ACHN (cell line): ENCODE data around the gene ADCY6.

Source experiments
- DNase-seq: peaks from one replicate; pipeline ENCODE4 v3.0.0-alpha.2; 2015
- in situ Hi-C: cut with HindIII; loops from 2 replicates; pipeline ENCODE4 v1.10.0; 2017; ENCODE audit warnings: low sequenced_read_pairs, low pct_ligation_motif_present, low pct_unique_long_range_greater_than_20kb

The ADCY6 gene

GRCh38 chr12:48793696-48794095, 4.8 kb upstream of the ADCY6 start:
- in situ Hi-C loops, result no loop called here
- no peak for DNase-seq

DNA sequence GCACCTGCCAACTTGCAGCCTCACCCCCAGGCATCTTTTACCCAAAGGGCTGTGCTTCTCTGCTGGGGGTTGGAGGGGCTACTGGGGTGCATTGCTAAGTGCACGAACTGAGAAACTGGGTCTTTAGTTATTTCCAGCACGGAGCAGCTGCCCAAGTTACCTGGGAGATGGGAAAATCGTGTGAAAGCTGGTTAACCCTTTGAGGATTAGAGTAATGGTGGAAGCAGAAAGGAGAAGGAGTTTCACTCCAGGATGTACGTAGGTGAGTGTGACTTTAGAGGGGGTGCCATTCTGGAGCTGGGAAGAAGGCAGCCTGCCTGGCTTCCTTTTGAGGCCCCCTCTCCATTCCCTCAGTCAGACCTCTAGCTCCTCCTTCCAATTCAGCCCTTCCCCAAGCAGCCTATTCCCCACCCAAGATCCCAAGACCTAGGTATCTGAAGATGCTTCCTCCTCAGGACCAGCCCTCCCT, 1.0 kb upstream of the ADCY6 start:
- in situ Hi-C loops, result no loop called here
- DNase-seq, result no peak

DNA sequence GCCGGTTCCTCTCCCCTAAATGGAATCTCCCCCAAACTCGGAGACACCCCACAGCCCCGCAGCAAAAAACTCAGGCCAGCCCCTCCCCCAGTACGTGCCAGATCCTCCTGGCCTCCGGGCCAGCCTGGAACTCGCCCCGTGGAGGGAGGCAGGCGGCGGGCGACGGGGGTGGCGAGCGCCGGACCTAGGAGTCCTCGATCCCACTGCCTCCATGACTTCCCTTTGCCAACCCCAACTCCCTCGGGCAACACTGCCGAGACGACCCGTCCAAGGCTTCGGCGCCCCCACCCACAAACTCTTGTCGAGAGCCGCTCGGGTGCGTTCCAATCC, 400 bp downstream of the ADCY6 start:
- in situ Hi-C loops, result no loop called here
- peak; percentile 20 for DNase-seq

DNA sequence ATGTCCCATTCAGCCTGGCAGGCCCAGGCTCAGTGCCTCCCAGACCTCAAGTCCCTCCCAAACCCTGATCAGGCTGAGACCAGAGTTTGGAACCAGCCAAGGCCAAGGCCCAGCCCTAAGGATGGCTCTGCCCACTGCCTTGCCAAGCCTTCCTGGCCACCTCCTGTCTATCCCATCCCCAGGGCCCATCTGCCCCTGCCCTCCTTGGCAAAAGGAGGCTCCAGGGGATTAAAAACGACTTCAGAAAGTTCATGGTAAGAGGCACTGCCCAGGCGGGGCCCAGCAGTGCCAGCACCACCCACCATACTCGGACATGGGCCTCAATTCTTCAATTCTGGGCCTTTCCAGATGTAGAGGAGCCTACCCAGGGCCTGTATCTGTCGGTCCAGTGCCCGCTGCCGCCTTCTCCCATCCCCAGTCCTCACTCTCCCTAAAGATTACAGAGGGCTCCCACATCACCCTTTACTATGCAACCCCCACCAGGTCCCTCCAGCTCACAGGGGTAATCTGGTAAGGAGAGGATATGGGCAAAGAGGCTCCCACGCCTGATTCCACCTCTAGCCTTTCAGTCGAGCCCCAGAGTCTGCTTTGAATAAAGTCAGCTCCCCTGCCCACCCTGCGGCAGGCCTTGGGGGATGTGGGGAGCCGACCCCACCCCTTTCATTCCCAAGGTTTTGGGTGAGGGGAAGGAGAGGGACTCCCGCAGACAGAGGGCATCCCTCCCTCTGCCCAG, 932 bp downstream of the ADCY6 start:
- peak; percentile 21 for DNase-seq
- in situ Hi-C loops, result no loop called here

- DNase-seq, result no peak
- in situ Hi-C loops, result no loop called here
Observed at GRCh38 chr12:48786591-48787544, 2.0 kb downstream of the ADCY6 start.

DNA sequence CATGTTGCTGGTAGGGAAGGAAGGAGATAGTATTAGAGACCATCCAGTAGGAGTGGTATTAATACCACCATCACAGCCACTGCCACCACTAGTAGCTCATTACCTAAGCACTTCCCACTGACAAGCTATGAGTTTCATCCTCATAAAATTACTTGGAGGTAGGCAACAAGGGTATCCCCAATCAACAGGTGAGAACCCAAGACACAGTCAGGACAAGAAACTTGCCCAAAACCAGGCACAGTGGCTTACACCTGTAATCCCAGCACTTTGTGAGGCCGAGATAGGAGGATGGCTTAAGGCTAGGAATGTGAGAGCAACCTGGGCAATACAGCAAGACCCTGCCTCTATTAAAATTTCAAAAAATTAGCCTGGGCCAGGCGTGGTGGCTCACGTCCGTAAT, 5.5 kb downstream of the ADCY6 start:
- in situ Hi-C loops, result no loop called here

DNA sequence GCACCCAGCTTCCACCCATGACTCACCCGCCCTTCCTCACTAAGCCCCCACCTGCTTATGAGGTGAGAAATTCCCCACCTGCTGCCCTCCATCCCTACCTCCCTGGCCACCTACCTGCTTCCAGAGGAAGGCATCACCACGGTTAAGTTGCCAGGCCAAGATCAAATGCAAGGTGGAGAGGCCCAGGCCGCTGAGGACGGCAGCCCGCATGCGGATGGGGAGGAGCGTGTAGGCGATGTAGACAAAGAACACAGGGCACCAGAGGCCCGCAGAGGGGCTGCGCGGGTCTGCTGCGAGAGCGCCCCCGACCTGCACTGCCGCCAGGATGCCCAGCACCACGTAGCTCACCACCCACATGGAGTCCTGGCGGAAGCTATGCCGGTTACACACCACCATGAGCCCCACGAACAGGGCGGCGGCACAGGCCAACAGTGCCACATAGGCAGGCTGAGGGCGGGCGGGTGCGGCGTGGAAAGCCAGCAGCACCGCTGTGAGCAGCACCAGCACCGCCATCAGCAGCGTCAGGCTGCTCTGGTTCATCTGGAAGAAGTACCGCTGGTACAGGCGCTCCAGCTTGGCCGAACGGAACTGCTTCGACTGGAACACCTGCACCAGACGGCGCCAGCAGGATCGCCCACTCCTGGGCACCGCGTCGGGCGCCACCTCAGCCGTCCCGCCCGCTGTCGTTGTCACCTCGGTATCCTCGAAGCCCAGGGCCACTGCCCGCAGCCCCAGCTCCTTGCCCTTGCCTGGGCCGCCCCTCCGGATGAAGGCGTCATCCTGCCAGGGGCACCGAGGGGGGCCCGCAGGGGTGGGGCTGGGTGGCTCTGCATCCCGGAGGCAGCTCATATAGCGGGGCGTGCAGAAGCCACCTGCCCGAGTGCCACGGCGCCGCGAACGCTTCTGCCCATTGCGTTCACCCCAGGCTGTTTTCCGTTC, 6.2 kb downstream of the ADCY6 start:
- DNase-seq, result no peak
- in situ Hi-C loops, result no loop called here

More for the DNA sequence above, 5.5 kb downstream of the ADCY6 start:
- no peak for DNase-seq

- in situ Hi-C loops, result no loop called here
- DNase-seq, result no peak
Observed at GRCh38 chr12:48781750-48782456, 7.0 kb downstream of the ADCY6 start.

DNA sequence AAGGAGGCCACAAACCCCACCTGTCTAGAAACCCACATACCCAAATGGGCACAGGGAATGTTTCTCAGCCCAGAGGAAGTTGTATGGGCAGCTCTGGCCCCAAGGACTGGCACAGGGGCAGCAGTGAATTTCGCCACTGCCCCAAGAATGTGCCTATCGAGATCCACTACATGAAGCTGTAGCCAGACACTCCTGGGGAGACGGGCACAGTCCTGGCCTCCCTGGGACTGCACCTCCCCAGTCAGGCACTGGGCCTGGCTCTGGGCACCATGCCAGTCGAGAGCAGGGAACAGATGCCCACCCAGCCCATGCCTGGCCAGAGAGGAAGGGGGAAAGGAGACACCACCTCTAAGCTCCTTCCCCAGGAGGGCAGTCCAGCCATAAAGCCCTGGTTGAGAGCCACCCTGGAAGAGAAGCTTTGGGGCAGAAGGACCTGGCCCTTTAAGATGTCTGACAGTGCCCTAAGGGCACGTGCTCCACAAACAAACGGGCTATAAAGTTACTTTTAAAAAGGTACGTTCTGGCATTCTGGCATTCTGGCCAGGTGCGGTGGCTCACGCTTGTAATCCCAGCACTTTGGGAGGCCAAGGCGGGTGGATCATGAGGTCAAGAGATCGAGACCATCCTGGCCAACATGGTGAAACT, 8.4 kb downstream of the ADCY6 start:
- no peak for DNase-seq
- in situ Hi-C loops, result no loop called here

- in situ Hi-C loops, result no loop called here
Observed at GRCh38 chr12:48779869-48780268, 9.0 kb downstream of the ADCY6 start.

GRCh38 chr12:48777501-48778400, 11.1 kb downstream of the ADCY6 start:
- in situ Hi-C loops, result no loop called here
- DNase-seq, result no peak

More at GRCh38 chr12:48779869-48780268, 9.0 kb downstream of the ADCY6 start:
- no peak for DNase-seq

GRCh38 chr12:48776956-48777355, 11.9 kb downstream of the ADCY6 start:
- DNase-seq, result no peak
- in situ Hi-C loops, result no loop called here

DNA sequence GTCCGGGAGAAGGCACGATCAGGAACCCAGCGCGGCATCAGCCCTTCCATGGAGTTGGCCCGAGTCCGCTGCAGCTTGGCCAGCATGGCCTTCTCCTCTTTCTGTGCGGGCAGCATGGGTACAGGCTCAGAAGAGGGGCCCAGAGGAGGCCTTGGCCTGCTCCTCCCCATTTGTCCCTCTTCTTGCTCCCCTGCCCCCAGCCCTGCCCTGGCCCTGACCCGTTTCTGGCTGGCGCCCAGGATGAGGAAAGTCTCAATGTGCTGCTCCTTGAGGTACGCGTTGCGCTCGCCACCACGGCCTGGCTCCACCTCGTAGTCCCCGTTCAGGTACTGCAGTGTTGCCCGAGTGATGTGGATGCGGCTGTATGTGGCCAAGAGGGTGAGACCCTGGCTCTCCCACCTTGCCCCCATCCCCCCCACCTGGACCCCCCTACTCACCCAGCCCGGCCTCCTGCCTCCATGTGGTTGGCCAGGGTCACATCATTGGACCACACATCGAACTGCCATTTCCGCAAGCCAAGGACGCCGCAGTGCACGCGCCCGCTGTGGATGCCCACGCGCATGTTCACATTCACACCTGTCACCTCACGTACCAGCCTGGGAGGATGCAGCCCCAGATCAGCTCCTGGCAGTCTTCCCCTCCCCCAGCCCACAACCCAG, 12.8 kb downstream of the ADCY6 start:
- in situ Hi-C loops, result no loop called here
- DNase-seq, result no peak

DNA sequence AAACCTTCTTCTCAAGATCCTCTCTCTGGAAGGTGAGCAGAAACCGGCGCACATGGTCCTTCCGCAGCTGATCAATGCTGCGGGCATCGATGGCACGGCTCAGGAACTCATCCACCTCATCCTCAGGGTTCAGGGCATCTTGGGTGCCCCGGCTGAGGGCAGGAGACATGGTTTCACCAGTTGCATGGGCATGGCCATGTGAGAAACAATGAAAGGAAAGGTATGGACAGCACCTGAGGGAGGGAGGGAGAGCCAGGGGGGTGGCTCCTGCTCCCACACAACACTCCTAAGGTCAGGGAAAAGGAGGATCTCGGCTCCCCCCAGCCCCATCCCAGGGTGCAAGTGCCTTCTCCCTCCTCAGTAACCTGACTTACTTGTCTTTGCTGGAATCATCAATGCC, 13.6 kb downstream of the ADCY6 start:
- in situ Hi-C loops, result no loop called here
- DNase-seq, result no peak

- DNase-seq, result no peak
- in situ Hi-C loops, result no loop called here
Observed at GRCh38 chr12:48774516-48774915, 14.4 kb downstream of the ADCY6 start.

- DNase-seq, result no peak
- in situ Hi-C loops, result no loop called here
Observed at GRCh38 chr12:48773686-48774085, 15.2 kb downstream of the ADCY6 start.
